GM12878 (cell line): ENCODE data around the gene ZSCAN20. TPM values are rescaled to one million over a fixed set of nuclear protein-coding genes. Genes with fewer than 3 reads are reported as not detected.

ENCODE experiments used
- ATAC-seq: fragments of 200-7000 bp; cut with Tn5 transposase; 3 replicates; pipeline ENCODE4 v1.9.1; 2020; ENCODE audit warnings: mild to moderate bottlenecking, moderate library complexity
- BruUV-seq: library from RNA; stranded (reverse); fragments of 400-500 nt; replicated peaks from 2 replicates; lab custom pipeline; 2021; lab: Mats Ljungman, UMichigan
- CTCF ChIA-PET: fragments of 300-600 bp; sonication (Branson Sonifier 250); formaldehyde crosslinking; extraction: SDS; loops from one replicate; lab custom pipeline; 2021; ENCODE audit warnings: inconsistent platforms; lab: Yijun Ruan, JAX
- POLR2A ChIA-PET: fragments of 350-600 bp; formaldehyde crosslinking; extraction: SDS; loops from one replicate; lab custom pipeline; 2021; ENCODE audit warnings: inconsistent platforms; lab: Charles Lee
- RAD21 ChIA-PET: fragments of 300-600 bp; sonication (Branson Sonifier 250); formaldehyde crosslinking; loops from one replicate; lab custom pipeline; 2023; ENCODE audit warnings: antibody characterized with exemption; ENCODE audit not compliant: unreplicated experiment; lab: Charles Lee
- SMC1A ChIA-PET: fragments of 300-600 bp; sonication (Branson Sonifier 250); formaldehyde crosslinking; loops from one replicate; lab custom pipeline; 2023; ENCODE audit not compliant: unreplicated experiment, uncharacterized antibody; lab: Charles Lee
- DNase-seq: peaks from one replicate; pipeline ENCODE4 v3.0.0-alpha.2; 2011; ENCODE audit warnings: low read depth, low spot score
- FAIRE-seq: peaks from 3 replicates; lab custom pipeline; 2011; peaks lifted over from hg19 to GRCh38; lab: Jason Lieb, UNC
- H2AFZ ChIP-seq: 2 replicates; pipeline ENCODE4 v1.6.0; 2011; ENCODE audit warnings: low read depth, low read length, control low read depth; ENCODE audit not compliant: control insufficient read depth
- H3K27ac ChIP-seq: 2 replicates; pipeline ENCODE4 v1.5.1; 2011; ENCODE audit warnings: control low read depth; ENCODE audit not compliant: control insufficient read depth, insufficient read depth
- H3K27me3 ChIP-seq, 2 experiments: replicated peaks in 1 of 2; 2 replicates each; pipeline versions ENCODE4 v1.6.0 to v1.6.1; 2011; ENCODE audit warnings: low read length in 1 of 2; ENCODE audit not compliant: control insufficient read depth in 2 of 2, insufficient read depth in 2 of 2
- H3K36me3 ChIP-seq, 2 experiments: 2 replicates each; pipeline ENCODE4 v1.5.1; 2011; ENCODE audit warnings: low read length in 1 of 2; ENCODE audit not compliant: control insufficient read depth in 2 of 2, insufficient read depth in 2 of 2
- H3K4me1 ChIP-seq: 2 replicates; pipeline ENCODE4 v1.6.1; 2011; ENCODE audit warnings: mild to moderate bottlenecking, low read length, moderate library complexity, mixed read lengths; ENCODE audit not compliant: control insufficient read depth, insufficient read depth
- H3K4me2 ChIP-seq: 2 replicates; pipeline ENCODE4 v1.6.0; 2011; ENCODE audit warnings: control low read depth; ENCODE audit not compliant: control insufficient read depth, insufficient read depth
- H3K4me3 ChIP-seq: fragments of 200-600 bp; sonication (generic); 2 replicates; pipeline ENCODE4 v1.5.1; 2016
- H3K79me2 ChIP-seq: 2 replicates; pipeline ENCODE4 v1.6.0; 2011; ENCODE audit warnings: low read length; ENCODE audit not compliant: control insufficient read depth, insufficient read depth
- H3K9ac ChIP-seq: 2 replicates; pipeline ENCODE4 v1.8.0; 2011; ENCODE audit warnings: low read length, control low read depth, mixed read lengths; ENCODE audit not compliant: control insufficient read depth, insufficient read depth
- H3K9me3 ChIP-seq: replicated peaks from 3 replicates; pipeline ENCODE4 v1.5.1; 2011; ENCODE audit warnings: mild to moderate bottlenecking, low read length; ENCODE audit not compliant: control insufficient read depth, insufficient read depth
- H4K20me1 ChIP-seq: 2 replicates; pipeline ENCODE4 v1.6.0; 2011; ENCODE audit not compliant: control insufficient read depth, insufficient read depth
- BCL11A ChIP-seq: IDR thresholded peaks from 2 replicates; pipeline ENCODE4 v1.6.1; 2011; ENCODE audit warnings: low read depth, low read length
- CHD2 ChIP-seq: IDR thresholded peaks from 2 replicates; pipeline ENCODE4 v1.6.1; 2011; ENCODE audit warnings: low read depth, low read length, improper control_type of control experiment, borderline replicate concordance
- DPF2 ChIP-seq: fragments of 450-650 bp; IDR thresholded peaks from 2 replicates; pipeline ENCODE4 v1.6.1; 2017; ENCODE audit warnings: mild to moderate bottlenecking
- EZH2 ChIP-seq: IDR thresholded peaks from 2 replicates; pipeline ENCODE4 v1.6.1; 2012; ENCODE audit warnings: low read depth, mild to moderate bottlenecking, control low read depth, inconsistent platforms, low read length, borderline replicate concordance; ENCODE audit not compliant: control insufficient read depth
- FOXK2 ChIP-seq: fragments of 450-650 bp; IDR thresholded peaks from 2 replicates; pipeline ENCODE4 v1.6.1; 2017; ENCODE audit warnings: mild to moderate bottlenecking, moderate library complexity
- HCFC1 ChIP-seq: fragments of 150-350 bp; IDR thresholded peaks from 2 replicates; pipeline ENCODE4 v1.6.1; 2014; ENCODE audit warnings: low read length
- MEF2B ChIP-seq: fragments of 450-650 bp; IDR thresholded peaks from 2 replicates; pipeline ENCODE4 v1.6.1; 2018; ENCODE audit warnings: mild to moderate bottlenecking, moderate library complexity; ENCODE audit not compliant: partially characterized antibody, poor library complexity, severe bottlenecking
- MYC ChIP-seq: IDR thresholded peaks from 2 replicates; pipeline ENCODE4 v1.6.1; 2011; ENCODE audit warnings: mild to moderate bottlenecking, low read length, moderate library complexity, inconsistent platforms; ENCODE audit not compliant: insufficient read depth, insufficient replicate concordance, insufficient read length, severe bottlenecking
- NFIC ChIP-seq: IDR thresholded peaks from 2 replicates; pipeline ENCODE4 v1.6.1; 2012; ENCODE audit warnings: low read depth, mild to moderate bottlenecking, inconsistent platforms, low read length, moderate library complexity
- NFXL1 ChIP-seq: fragments of 450-650 bp; IDR thresholded peaks from 2 replicates; pipeline ENCODE4 v1.6.1; 2017; ENCODE audit warnings: antibody characterized with exemption, mild to moderate bottlenecking, borderline replicate concordance
- RB1 ChIP-seq: fragments of 450-650 bp; formaldehyde crosslinking; IDR thresholded peaks from 2 replicates; pipeline ENCODE4 v1.6.1; 2017; ENCODE audit warnings: mild to moderate bottlenecking, borderline replicate concordance
- SMAD5 ChIP-seq: IDR thresholded peaks from 2 replicates; pipeline ENCODE4 v1.6.1; 2016; ENCODE audit warnings: antibody characterized with exemption, low read depth
- SPI1 ChIP-seq: IDR thresholded peaks from 2 replicates; pipeline ENCODE4 v1.6.1; 2011; ENCODE audit warnings: low read depth, mild to moderate bottlenecking, low read length, moderate library complexity, borderline replicate concordance; ENCODE audit not compliant: insufficient read depth
- SREBF1 ChIP-seq: IDR thresholded peaks from 2 replicates; pipeline ENCODE4 v1.6.1; 2012; ENCODE audit warnings: mild to moderate bottlenecking, low read length
- TBL1XR1 ChIP-seq: IDR thresholded peaks from 2 replicates; pipeline ENCODE4 v1.6.1; 2012; ENCODE audit warnings: low read depth, low read length, improper control_type of control experiment
- TCF12 ChIP-seq: IDR thresholded peaks from 2 replicates; pipeline ENCODE4 v1.6.1; 2011; ENCODE audit warnings: low read depth, mild to moderate bottlenecking, low read length
- WGBS: methylation state at CpG from one replicate; pipeline ENCODE4 v1.1.6; 2016; ENCODE audit warnings: low lambda C conversion rate; ENCODE audit not compliant: insufficient replicate concordance, insufficient coverage; ENCODE audit errors: missing lambda C conversion rate; 5-methylcytosine and 5-hydroxymethylcytosine counted together
- in situ Hi-C: fragments of 300-500 bp; cut with MboI; formaldehyde crosslinking; loops from 9 replicates; pipeline ENCODE4 v1.14.3; 2018; ENCODE audit warnings: mixed read lengths
- intact Hi-C: fragments of 100-400 bp; cut with micrococcal nuclease; formaldehyde crosslinking; loops from one replicate; pipeline ENCODE4 v1.14.2; 2022; ENCODE audit not compliant: unreplicated experiment
- polyA plus RNA-seq, 11 experiments: library from polyadenylated mRNA; depleted of rRNA in 4 of 11; unstranded in 6 of 11; stranded (reverse) in 5 of 11; fragments of >200 nt; fragmentation: Nextera tagmentation in 4 of 11; fragmentation: Illumina TruSeq in 1 of 11; extraction: Ambion mirVana in 4 of 11; extraction: Trizol in 1 of 11; gene quantifications; 1 replicate in 1 of 11; 2 replicates in 10 of 11; pipeline versions ENCODE4 v1.2.1 to v1.2.3, GENCODE V29; 2011 to 2016; ENCODE audit warnings: inconsistent platforms in 2 of 11, missing spikeins in 2 of 11, low read depth in 1 of 11
- total RNA-seq, 4 experiments: library from RNA; depleted of rRNA in 3 of 4; stranded (reverse); fragments of >200 nt in 3 of 4; fragmentation: Illumina TruSeq in 1 of 4; extraction: Trizol in 1 of 4; gene quantifications; 2 replicates each; pipeline versions ENCODE4 v1.2.1 to v1.2.3, GENCODE V29; 2013 to 2021
- TF ChIP-seq, protein P1 (sequence below): fragments of 450-650 bp; IDR thresholded peaks from 2 replicates; pipeline ENCODE4 v1.6.1; 2017; ENCODE audit warnings: mild to moderate bottlenecking, moderate library complexity
- TF ChIP-seq, protein P2 (sequence below): IDR thresholded peaks from 2 replicates; pipeline ENCODE4 v1.6.1; 2011; ENCODE audit warnings: low read depth, mild to moderate bottlenecking, low read length, moderate library complexity, borderline replicate concordance; ENCODE audit errors: extremely low read depth
- TF ChIP-seq, protein P3 (sequence below): IDR thresholded peaks from 2 replicates; pipeline ENCODE4 v1.6.1; 2011; ENCODE audit warnings: mild to moderate bottlenecking, low read depth, low read length, moderate library complexity; ENCODE audit not compliant: insufficient replicate concordance

Gene ZSCAN20
- total and polyA plus RNA-seq, 10 of the 15 experiments (the other 5 are each of a cell fraction or from before 2014, with no cell fraction given), result 0.35 to 5.1 (median 2.4) TPM

- TF ChIP-seq SMAD5 (no peak), DPF2 (no peak), NFIC (no peak), MEF2B (no peak), HCFC1 (no peak), SREBF1 (no peak)
- TF ChIP-seq, protein P1, sequence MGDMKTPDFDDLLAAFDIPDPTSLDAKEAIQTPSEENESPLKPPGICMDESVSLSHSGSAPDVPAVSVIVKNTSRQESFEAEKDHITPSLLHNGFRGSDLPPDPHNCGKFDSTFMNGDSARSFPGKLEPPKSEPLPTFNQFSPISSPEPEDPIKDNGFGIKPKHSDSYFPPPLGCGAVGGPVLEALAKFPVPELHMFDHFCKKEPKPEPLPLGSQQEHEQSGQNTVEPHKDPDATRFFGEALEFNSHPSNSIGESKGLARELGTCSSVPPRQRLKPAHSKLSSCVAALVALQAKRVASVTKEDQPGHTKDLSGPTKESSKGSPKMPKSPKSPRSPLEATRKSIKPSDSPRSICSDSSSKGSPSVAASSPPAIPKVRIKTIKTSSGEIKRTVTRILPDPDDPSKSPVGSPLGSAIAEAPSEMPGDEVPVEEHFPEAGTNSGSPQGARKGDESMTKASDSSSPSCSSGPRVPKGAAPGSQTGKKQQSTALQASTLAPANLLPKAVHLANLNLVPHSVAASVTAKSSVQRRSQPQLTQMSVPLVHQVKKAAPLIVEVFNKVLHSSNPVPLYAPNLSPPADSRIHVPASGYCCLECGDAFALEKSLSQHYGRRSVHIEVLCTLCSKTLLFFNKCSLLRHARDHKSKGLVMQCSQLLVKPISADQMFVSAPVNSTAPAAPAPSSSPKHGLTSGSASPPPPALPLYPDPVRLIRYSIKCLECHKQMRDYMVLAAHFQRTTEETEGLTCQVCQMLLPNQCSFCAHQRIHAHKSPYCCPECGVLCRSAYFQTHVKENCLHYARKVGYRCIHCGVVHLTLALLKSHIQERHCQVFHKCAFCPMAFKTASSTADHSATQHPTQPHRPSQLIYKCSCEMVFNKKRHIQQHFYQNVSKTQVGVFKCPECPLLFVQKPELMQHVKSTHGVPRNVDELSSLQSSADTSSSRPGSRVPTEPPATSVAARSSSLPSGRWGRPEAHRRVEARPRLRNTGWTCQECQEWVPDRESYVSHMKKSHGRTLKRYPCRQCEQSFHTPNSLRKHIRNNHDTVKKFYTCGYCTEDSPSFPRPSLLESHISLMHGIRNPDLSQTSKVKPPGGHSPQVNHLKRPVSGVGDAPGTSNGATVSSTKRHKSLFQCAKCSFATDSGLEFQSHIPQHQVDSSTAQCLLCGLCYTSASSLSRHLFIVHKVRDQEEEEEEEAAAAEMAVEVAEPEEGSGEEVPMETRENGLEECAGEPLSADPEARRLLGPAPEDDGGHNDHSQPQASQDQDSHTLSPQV, result no peak
Observed at GRCh38 chr1:33466159-33466558, 6.3 kb upstream of the ZSCAN20 start (continued).

DNA sequence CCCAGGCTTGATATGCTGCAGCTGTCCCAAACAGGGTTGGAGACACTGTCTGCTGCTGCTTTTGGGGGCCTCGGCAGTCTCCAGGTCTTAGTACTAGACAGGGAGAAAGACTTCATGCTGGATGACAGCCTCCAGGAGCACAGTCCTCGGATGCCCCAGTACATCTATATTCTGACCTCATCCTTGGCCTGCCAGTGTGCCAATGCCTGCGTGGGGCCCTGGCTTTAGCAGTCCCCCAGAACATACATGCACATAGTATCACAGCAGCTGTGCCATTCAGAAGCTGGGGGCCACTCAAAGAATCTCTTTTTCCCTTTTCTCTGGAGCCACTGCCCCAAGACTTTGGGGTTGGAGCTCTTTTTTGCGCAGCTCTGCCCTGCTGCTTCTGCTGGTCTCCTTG is 4.4 kb upstream of the ZSCAN20 start:
- Histone ChIP-seq H3K27me3 (no peaks in the 10 kb centered on the region), H3K36me3 (no peaks in the 10 kb centered on the region), H3K4me3 (no peak overlapping the region), H3K9me3 (no peaks in the 10 kb centered on the region), H3K4me2 (no peak overlapping the region), H3K27ac (no peak overlapping the region), H2AFZ (no peak overlapping the region), H3K79me2 (peaks cover 3% of the 10 kb centered on the region; the same call in 1 of the 2 replicates), H4K20me1 (no peaks in the 10 kb centered on the region), H3K9ac (no peak overlapping the region), H3K4me1 (peaks cover 17% of the 10 kb centered on the region)
- no peak for FAIRE-seq
- intact Hi-C loops, result no loop called here
- no TSS peak for BruUV-seq
- POLR2A ChIA-PET, result interaction anchor here (1.2 kb wide), 1 partner anchor 359 kb away, joined by 3 read pairs; no protein-coding TSS in a partner anchor
- ATAC-seq, result no peak
- CTCF ChIA-PET, result interaction anchor here (0.6 to 9.8 kb wide), 10 partner anchors 7 to 444 kb away, joined by 3 to 239 read pairs (median 11); no protein-coding TSS in a partner anchor
- RAD21 ChIA-PET, result interaction anchor here (0.7 to 6.3 kb wide), 5 partner anchors 8 to 172 kb away, joined by 3 to 103 read pairs (median 4); no protein-coding TSS in a partner anchor
- in situ Hi-C loops, result loop anchor here (5.0 kb wide), 2 partner anchors 101 to 171 kb away; no protein-coding TSS in a partner anchor
- 28% methylated on average over 4 of the region's 4 CpGs for WGBS
- SMC1A ChIA-PET, result interaction anchor here (0.8 to 8.8 kb wide), 8 partner anchors 10 to 355 kb away, joined by 3 to 149 read pairs (median 4); no protein-coding TSS in a partner anchor
- no peak for DNase-seq
- TF ChIP-seq MYC, result no peak
- TF ChIP-seq FOXK2, result no peak
- TF ChIP-seq, protein P2, sequence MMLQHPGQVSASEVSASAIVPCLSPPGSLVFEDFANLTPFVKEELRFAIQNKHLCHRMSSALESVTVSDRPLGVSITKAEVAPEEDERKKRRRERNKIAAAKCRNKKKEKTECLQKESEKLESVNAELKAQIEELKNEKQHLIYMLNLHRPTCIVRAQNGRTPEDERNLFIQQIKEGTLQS, result no peak
- no peak for TF ChIP-seq SPI1
- no peak for TF ChIP-seq TBL1XR1
- TF ChIP-seq EZH2, result no peak
- TF ChIP-seq, protein P3, sequence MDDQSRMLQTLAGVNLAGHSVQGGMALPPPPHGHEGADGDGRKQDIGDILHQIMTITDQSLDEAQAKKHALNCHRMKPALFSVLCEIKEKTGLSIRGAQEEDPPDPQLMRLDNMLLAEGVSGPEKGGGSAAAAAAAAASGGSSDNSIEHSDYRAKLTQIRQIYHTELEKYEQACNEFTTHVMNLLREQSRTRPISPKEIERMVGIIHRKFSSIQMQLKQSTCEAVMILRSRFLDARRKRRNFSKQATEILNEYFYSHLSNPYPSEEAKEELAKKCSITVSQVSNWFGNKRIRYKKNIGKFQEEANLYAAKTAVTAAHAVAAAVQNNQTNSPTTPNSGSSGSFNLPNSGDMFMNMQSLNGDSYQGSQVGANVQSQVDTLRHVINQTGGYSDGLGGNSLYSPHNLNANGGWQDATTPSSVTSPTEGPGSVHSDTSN, result no peak
- TF ChIP-seq BCL11A, result no peak
- no peak for TF ChIP-seq TCF12
- no peak for TF ChIP-seq CHD2
- no peak for TF ChIP-seq NFXL1
- no peak for TF ChIP-seq RB1
